Small intestine (tissue), 16 donors: ENCODE results near the gene ZBED6. TPM values are rescaled to one million over a fixed set of nuclear protein-coding genes. Genes with fewer than 3 reads are reported as not detected.
"Not testable (repeated sequence)": the region's sequence is repeated elsewhere in the genome, so short reads cannot be mapped to it uniquely, and the experiment has no call there.

Source experiments
- DNase-seq, 2 donors: peaks; one replicate each; pipeline versions ENCODE4 v3.0.0 to v3.0.0-alpha.2; 2013
- FAIRE-seq: peaks from 2 replicates; lab custom pipeline; 2012; peaks lifted over from hg19 to GRCh38; lab: Jason Lieb, UNC
- H3K27ac ChIP-seq, 3 donors: one replicate each; pipeline ENCODE4 v1.5.1; 2013; ENCODE audit warnings: low read length in 2 of 3, mild to moderate bottlenecking in 2 of 3, control low read depth in 1 of 3, inconsistent platforms in 1 of 3, low read depth in 1 of 3, moderate library complexity in 1 of 3
- H3K27me3 ChIP-seq, 3 donors: one replicate each; pipeline ENCODE4 v1.6.1; 2013; ENCODE audit warnings: low read length in 3 of 3, inconsistent platforms in 1 of 3; ENCODE audit not compliant: control insufficient read depth in 3 of 3, insufficient read depth in 3 of 3
- H3K36me3 ChIP-seq, 3 donors: one replicate each; pipeline ENCODE4 v1.6.1; 2013; ENCODE audit warnings: low read length in 3 of 3, inconsistent platforms in 1 of 3, low read depth in 1 of 3, mild to moderate bottlenecking in 1 of 3, moderate library complexity in 1 of 3; ENCODE audit not compliant: control insufficient read depth in 3 of 3, insufficient read depth in 2 of 3
- H3K4me1 ChIP-seq, 3 donors: one replicate each; pipeline ENCODE4 v1.6.1; 2013; ENCODE audit warnings: low read length in 2 of 3, inconsistent platforms in 1 of 3, low read depth in 1 of 3, mild to moderate bottlenecking in 1 of 3, moderate library complexity in 1 of 3; ENCODE audit not compliant: control insufficient read depth in 3 of 3, insufficient read depth in 2 of 3
- H3K4me3 ChIP-seq, 3 donors: one replicate each; pipeline ENCODE4 v1.5.1; 2013; ENCODE audit warnings: low read length in 3 of 3, control low read depth in 1 of 3, inconsistent platforms in 1 of 3, low read depth in 1 of 3, mild to moderate bottlenecking in 1 of 3, moderate library complexity in 1 of 3
- H3K9me3 ChIP-seq, 2 donors: one replicate each; pipeline ENCODE4 v1.6.1; 2013; ENCODE audit warnings: low read depth in 1 of 2, low read length in 1 of 2; ENCODE audit not compliant: control insufficient read depth in 2 of 2, insufficient read depth in 1 of 2
- WGBS, 3 donors: extraction: QIAGEN DNeasy Blood & Tissue Kit; methylation state at CpG; one replicate each; pipeline ENCODE4 v1.1.7; 2013; 5-methylcytosine and 5-hydroxymethylcytosine counted together
- long read RNA-seq, 10 donors: transcript quantifications; one replicate each; lab custom pipeline, GENCODE V29; 2026
- polyA plus RNA-seq, 4 donors: library from polyadenylated mRNA; stranded (reverse) in 3 of 4; unstranded in 1 of 4; fragments of 200-250 nt in 3 of 4; fragments of 120-200 nt in 1 of 4; gene quantifications; one replicate each; pipeline versions ENCODE4 v1.2.1 to v1.2.3, GENCODE V29; 2013
- donor health status: healthy with polysubstance abuse.
- donor health status: control.
- donor health status: control.
- donor health status: Bipolar disorder and iron deficiency.
- donor health status: healthy.

The ZBED6 gene
- 10 to 100 TPM in 1 of 4 donors, 1 to 10 TPM in 1, under 1 TPM in 2; 0.27 to 17.8 (median 1.6) TPM for polyA plus RNA-seq
- long read RNA-seq, donor 1, result 0 reads
- long read RNA-seq, donor 2, result 0 reads
- long read RNA-seq, donor 3, full-length matches to known transcripts, result 1 of 1 reads
- long read RNA-seq, donor 3, partial matches to known transcripts, result 0 of 1 reads
- long read RNA-seq, donor 3, other reads (novel, unspliced or antisense), result 0 of 1 reads
- long read RNA-seq, donor 4, result 0 reads
- long read RNA-seq, donor 5, result 0 reads
- long read RNA-seq, donor 6, full-length matches to known transcripts, result 2 of 2 reads
- long read RNA-seq, donor 6, partial matches to known transcripts, result 0 of 2 reads
- long read RNA-seq, donor 6, other reads (novel, unspliced or antisense), result 0 of 2 reads
- long read RNA-seq, donor 7, result 0 reads
- long read RNA-seq, donor 8, full-length matches to known transcripts, result 1 of 1 reads
- long read RNA-seq, donor 8, partial matches to known transcripts, result 0 of 1 reads
- long read RNA-seq, donor 8, other reads (novel, unspliced or antisense), result 0 of 1 reads
- long read RNA-seq, donor 9, result 0 reads
- long read RNA-seq, donor 10, full-length matches to known transcripts, result 2 of 2 reads
- long read RNA-seq, donor 10, partial matches to known transcripts, result 0 of 2 reads
- long read RNA-seq, donor 10, other reads (novel, unspliced or antisense), result 0 of 2 reads

GRCh38 chr1:203795441-203796235 is at the start of gene ZBED6, which contains the start of gene ZC3H11A:
Gene ZBED6 (plus strand): TSS chr1:203795623. CDS start chr1:203797523, 1,900 bp downstream.
Gene ZC3H11A (plus strand): TSS chr1:203795623. CDS start chr1:203817071, 21,448 bp downstream.
- H3K36me3 ChIP-seq, result peaks cover 0 to 7% (median 0%) of the 10 kb centered on the region in 3 donors
- peak within 1 kb of the TSS; percentile 65 to 91 (median 86) for H3K4me3 ChIP-seq
- no peaks in the 10 kb centered on the region for H3K9me3 ChIP-seq
- FAIRE-seq (no peak), DNase-seq (peak; percentile 99)
- WGBS, 3 donors, result 0% methylated on average over 43 to 59 of the region's 59 CpGs
- peaks cover 8 to 22% (median 10%) of the 10 kb centered on the region in 3 donors for H3K4me1 ChIP-seq
- H3K27ac ChIP-seq, result peak within 1 kb of the TSS; percentile 58 to 96 (median 88)
- no peaks in the 10 kb centered on the region for H3K27me3 ChIP-seq

- Histone ChIP-seq H3K4me3 (no peak overlapping the region), H3K27me3 (no peaks in the 10 kb centered on the region), H3K9me3 (peaks cover 0 to 3% of the 10 kb centered on the region in 2 donors), H3K27ac (no peak overlapping the region), H3K36me3 (peaks cover 0 to under 1% (median 0%) of the 10 kb centered on the region in 3 donors), H3K4me1 (peaks cover 0 to 3% (median 0%) of the 10 kb centered on the region in 3 donors)
- 95 to 99% (median 96%) methylated on average over 6 of the region's 6 CpGs for whole genome bisulfite sequencing, 3 donors
- DNase-seq (no peak), FAIRE-seq (no peak)
These were observed 49.1 kb upstream of the ZBED6 start for GRCh38 chr1:203746281-203746680.

- FAIRE-seq, result no peak
These were observed 44.4 kb upstream of the ZBED6 start for GRCh38 chr1:203751051-203751450.

GRCh38 chr1:203751618-203752361 is 43.6 kb upstream of the ZBED6 start:
- FAIRE-seq, result not testable (repeated sequence)
- DNase-seq, result peak in 1 of 2 donors; percentile 69

More at GRCh38 chr1:203751051-203751450, 44.4 kb upstream of the ZBED6 start:
- Histone ChIP-seq H3K9me3 (peaks cover 0 to 3% of the 10 kb centered on the region in 2 donors), H3K27ac (no peak overlapping the region), H3K4me3 (no peak overlapping the region), H3K36me3 (no peaks in the 10 kb centered on the region), H3K4me1 (no peaks in the 10 kb centered on the region), H3K27me3 (no peaks in the 10 kb centered on the region)
- DNase-seq, result no peak
- WGBS, 3 donors, result 78 to 83% (median 82%) methylated on average over 3 of the region's 3 CpGs

GRCh38 chr1:203754455-203754864 is 41.0 kb upstream of the ZBED6 start:
- 71 to 80% (median 78%) methylated on average over 4 of the region's 4 CpGs for WGBS, 3 donors
- no peaks in the 10 kb centered on the region for H3K36me3 ChIP-seq
- H3K9me3 ChIP-seq, result no peaks in the 10 kb centered on the region
- H3K27ac ChIP-seq, result peak overlapping the region in 1 of 3 donors; percentile 22
- H3K4me3 ChIP-seq, result no peak overlapping the region
- no peaks in the 10 kb centered on the region for H3K27me3 ChIP-seq
- H3K4me1 ChIP-seq, result no peaks in the 10 kb centered on the region
- FAIRE-seq (no peak), DNase-seq (no peak)

More at GRCh38 chr1:203751618-203752361, 43.6 kb upstream of the ZBED6 start:
- H3K36me3 ChIP-seq, H3K4me3 ChIP-seq, H3K27me3 ChIP-seq, H3K27ac ChIP-seq, H3K9me3 ChIP-seq, H3K4me1 ChIP-seq: not testable (repeated sequence)
- WGBS, 3 donors, result 82 to 86% (median 84%) methylated on average over 5 of the region's 5 CpGs

GRCh38 chr1:203756036-203756435 is 39.4 kb upstream of the ZBED6 start:
- no peak overlapping the region for H3K4me3 ChIP-seq
- H3K27ac ChIP-seq, result no peak overlapping the region
- H3K36me3 ChIP-seq, result no peaks in the 10 kb centered on the region
- no peaks in the 10 kb centered on the region for H3K9me3 ChIP-seq
- 71 to 84% (median 79%) methylated on average over 4 of the region's 4 CpGs for WGBS, 3 donors
- no peaks in the 10 kb centered on the region for H3K27me3 ChIP-seq
- H3K4me1 ChIP-seq, result no peaks in the 10 kb centered on the region
- FAIRE-seq (no peak), DNase-seq (no peak)

GRCh38 chr1:203758749-203759148 is 36.7 kb upstream of the ZBED6 start:
- DNase-seq, H3K4me3 ChIP-seq, H3K27ac ChIP-seq, H3K36me3 ChIP-seq, H3K4me1 ChIP-seq, H3K27me3 ChIP-seq, H3K9me3 ChIP-seq, FAIRE-seq: not testable (repeated sequence)
- WGBS, 3 donors, result 61 to 80% (median 71%) methylated on average over 2 of the region's 2 CpGs
